Measurements from ENCODE around the gene FN3K. TPM values are rescaled to one million over a fixed set of nuclear protein-coding genes. Genes with fewer than 3 reads are reported as not detected.

FN3K gene
- total and polyA plus RNA-seq, 2 of the 4 experiments (the other 2 are of a cell fraction), result 0.90 to 2.9 TPM

- dilution Hi-C loops (cut with HindIII; ENCODE audit: low sequenced_read_pairs, unreplicated experiment), result no loop called here
- BruUV-seq (replicated peaks), result no TSS peak
- Histone ChIP-seq H3K9me3 (ENCODE audit: control insufficient read depth, insufficient read depth, low read length) (no peaks in the 10 kb centered on the region; the same call in 1 of the 2 replicates), H3K4me1 (ENCODE audit: control insufficient read depth, insufficient read depth, low read length) (peaks cover 4% of the 10 kb centered on the region), H4K8ac (ENCODE audit: low read depth in 2 of 2, low read length in 2 of 2) (no peak overlapping the region), H3K9ac (ENCODE audit: low read depth, low read length) (peak overlapping the region; percentile 43), H3K36me3 (ENCODE audit: control insufficient read depth, insufficient read depth, low read length) (peaks cover 2% of the 10 kb centered on the region), H3K4ac (ENCODE audit: low read depth, low read length) (no peak overlapping the region), H3K27me3 (ENCODE audit: control insufficient read depth, insufficient read depth, low read length) (no peaks in the 10 kb centered on the region), H2AK9ac (replicated peaks; ENCODE audit: low read depth, low read length, poor library complexity) (no peak overlapping the region), H4K5ac (ENCODE audit: low read depth, low read length) (no peak overlapping the region), H4K20me1 (ENCODE audit: insufficient read depth, low read length) (peaks cover 16% of the 10 kb centered on the region), H4K91ac (ENCODE audit: insufficient read depth, low read depth, low read length) (no peak overlapping the region), H3K79me1 (ENCODE audit: low read depth in 1 of 2, low read length in 2 of 2) (peaks cover 28 to 53% of the 10 kb centered on the region in 2 experiments), H2BK20ac (ENCODE audit: low read depth, low read length) (no peak overlapping the region), H3K27ac (ENCODE audit: insufficient read depth, low read length) (no peak overlapping the region), H3K18ac (ENCODE audit: low read depth, low read length) (no peak overlapping the region), H3K56ac (ENCODE audit: extremely low read depth, insufficient read depth, low read length) (no peak overlapping the region), H2BK120ac (ENCODE audit: low read depth, low read length) (no peak overlapping the region), H3K4me3 (ENCODE audit: insufficient read depth, low read depth, low read length) (peak overlapping the region; percentile 93), H3K14ac (replicated peaks; ENCODE audit: low read depth, low read length) (no peak overlapping the region), H3K9me1 (ENCODE audit: insufficient read depth, low read length) (peaks cover 10% of the 10 kb centered on the region), H3K23ac (ENCODE audit: low read depth, low read length) (0 out of 2 replicates have a peak overlapping the region, but pooled peaks have one; percentile 77), H2BK15ac (ENCODE audit: low read depth, low read length) (no peak overlapping the region), H2BK5ac (ENCODE audit: low read depth, low read length, poor library complexity, severe bottlenecking) (no peak overlapping the region), H3K4me2 (ENCODE audit: low read depth, low read length) (peak overlapping the region; percentile 98), H2AFZ (replicated peaks; ENCODE audit: low read length, poor library complexity) (no peak overlapping the region), H2AK5ac (ENCODE audit: low read depth, low read length) (no peak overlapping the region)
- ChIA-PET POLR2A (ENCODE audit: unreplicated experiment) (no interaction called here), CTCF (no interaction called here)
- intact Hi-C loops (cut with micrococcal nuclease), result loop anchor here (2.0 kb wide), 1 partner anchor 54 kb away; the partner anchor contains the start of gene RAB40B
- TF ChIP-seq RFX5 (IDR thresholded peaks at IDR 0.05; ENCODE audit: low read depth, low read length), result no peak
- no peak for TF ChIP-seq RAD21 (IDR thresholded peaks at IDR 0.05; ENCODE audit: low read length)
- no peak for TF ChIP-seq BHLHE40 (IDR thresholded peaks at IDR 0.05; ENCODE audit: low read depth, low read length)
- TF ChIP-seq ELK1 (IDR thresholded peaks at IDR 0.05; ENCODE audit: borderline replicate concordance, low read depth, low read length), result no peak
- TF ChIP-seq MAZ (IDR thresholded peaks at IDR 0.05; ENCODE audit: borderline replicate concordance, low read depth, low read length), result no peak
- TF ChIP-seq MXI1 (IDR thresholded peaks at IDR 0.05; ENCODE audit: borderline replicate concordance, low read depth, low read length), result no peak
- no peak for TF ChIP-seq POLR2A (IDR thresholded peaks at IDR 0.05; ENCODE audit: low read depth, low read length)
- no peak for TF ChIP-seq USF2 (IDR thresholded peaks at IDR 0.05; ENCODE audit: low read depth, low read length)
- no peak for TF ChIP-seq SMC3 (IDR thresholded peaks at IDR 0.05; ENCODE audit: low read depth, low read length)
- TF ChIP-seq CTCF (conservative IDR thresholded peaks at IDR 0.05; ENCODE audit: low read depth, low read length), result no peak
- no peak for TF ChIP-seq CEBPB (IDR thresholded peaks at IDR 0.05; ENCODE audit: low read depth, low read length)
- TF ChIP-seq MAFK (IDR thresholded peaks at IDR 0.05; ENCODE audit: low read depth, low read length), result no peak
- TF ChIP-seq RCOR1 (IDR thresholded peaks at IDR 0.05; ENCODE audit: insufficient replicate concordance, low read length), result no peak
- no peak for TF ChIP-seq CHD1 (IDR thresholded peaks at IDR 0.05; ENCODE audit: low read depth, low read length)
- WGBS, 2 experiments (ENCODE audit: extremely low coverage in 2 of 2, insufficient read length in 1 of 2), result 100% methylated on average over 1 of the region's 8 CpGs; no CpG with 5 or more reads in 1 of the 2 experiments
- in situ Hi-C loops (cut with MboI; ENCODE audit: low sequenced_read_pairs), result no loop called here
- DNase-seq (no peak), ATAC-seq (ENCODE audit: low read depth) (no peak)
Measured at GRCh38 chr17:82753201-82753464, 17.7 kb downstream of the FN3K start.
